ENCODE results near the gene CPO.
"Not testable (repeated sequence)": the region's sequence is repeated elsewhere in the genome, so short reads cannot be mapped to it uniquely, and the experiment has no call there.

The CPO gene

GRCh38 chr2:206939340-206939739 lies at the start of gene CPO:
Gene CPO, plus strand, starts transcription at chr2:206939518. Its CDS starts 82 bp downstream, at chr2:206939600.
- no peak for DNase-seq (ENCODE audit: low spot score)

GRCh38 chr2:206890179-206890578 lies 49.1 kb upstream of the CPO start:
- no peak for DNase-seq (ENCODE audit: low spot score)

- DNase-seq (ENCODE audit: low spot score): no peak
Measured at GRCh38 chr2:206890926-206891325, 48.4 kb upstream of the CPO start.

GRCh38 chr2:206915121-206915520 lies 24.2 kb upstream of the CPO start:
- DNase-seq (ENCODE audit: low spot score): no peak

- DNase-seq (ENCODE audit: low spot score): no peak
Measured at GRCh38 chr2:206918263-206918662, 21.1 kb upstream of the CPO start.

GRCh38 chr2:206920310-206920709 lies 19.0 kb upstream of the CPO start:
- no peak for DNase-seq (ENCODE audit: low spot score)

- DNase-seq (ENCODE audit: low spot score): no peak
Measured at GRCh38 chr2:206920951-206921350, 18.4 kb upstream of the CPO start.

- DNase-seq (ENCODE audit: low spot score): no peak
Measured at GRCh38 chr2:206921529-206921928, 17.8 kb upstream of the CPO start.

- no peak for DNase-seq (ENCODE audit: low spot score)
Measured at GRCh38 chr2:206935991-206936842, 3.1 kb upstream of the CPO start.

GRCh38 chr2:206936843-206937230 lies 2.5 kb upstream of the CPO start:
- no peak for DNase-seq (ENCODE audit: low spot score)

- DNase-seq (ENCODE audit: low spot score): no peak
Measured at GRCh38 chr2:206937555-206937954, 1.8 kb upstream of the CPO start.

GRCh38 chr2:206940546-206940945 lies 1.2 kb downstream of the CPO start:
- DNase-seq (ENCODE audit: low spot score): no peak

- no peak for DNase-seq (ENCODE audit: low spot score)
Measured at GRCh38 chr2:206942592-206943478, 3.5 kb downstream of the CPO start.

- not testable (repeated sequence) for DNase-seq (ENCODE audit: low spot score)
Measured at GRCh38 chr2:206953404-206953803, 14.1 kb downstream of the CPO start.

- DNase-seq (ENCODE audit: low spot score): no peak
Measured at GRCh38 chr2:206955253-206955652, 15.9 kb downstream of the CPO start.

- no peak for DNase-seq (ENCODE audit: low spot score)
Measured at GRCh38 chr2:206958261-206958660, 18.9 kb downstream of the CPO start.

GRCh38 chr2:206962966-206963365 lies 23.6 kb downstream of the CPO start:
- peak; percentile 13 for DNase-seq (ENCODE audit: low spot score)

GRCh38 chr2:206968134-206969086 lies 29.1 kb downstream of the CPO start:
- no peak for DNase-seq (ENCODE audit: low spot score)

GRCh38 chr2:206969192-206969591 lies 29.9 kb downstream of the CPO start:
- no peak for DNase-seq (ENCODE audit: low spot score)

GRCh38 chr2:206970589-206971360 lies 31.5 kb downstream of the CPO start:
- no peak for DNase-seq (ENCODE audit: low spot score)

GRCh38 chr2:206971805-206972204 lies 32.5 kb downstream of the CPO start:
- no peak for DNase-seq (ENCODE audit: low spot score)
